MV-4-11 (cell line): ENCODE data around the gene ETFBKMT.
"Not testable (repeated sequence)": the region's sequence is repeated elsewhere in the genome, so short reads cannot be mapped to it uniquely, and the experiment has no call there.

ENCODE experiments used
- DNase-seq: peaks from one replicate; lab custom pipeline; 2025; lab: John Stamatoyannopoulos, UW

ETFBKMT gene

GRCh38 chr12:31655792-31656191 lies 3.7 kb upstream of the ETFBKMT start:
- DNase-seq = no peak

- DNase-seq = no peak
Observed at GRCh38 chr12:31658471-31659086, 909 bp upstream of the ETFBKMT start.

GRCh38 chr12:31662176-31662849 lies 2.8 kb downstream of the ETFBKMT start:
- no peak for DNase-seq

- no peak for DNase-seq
Observed at GRCh38 chr12:31663576-31663975, 4.1 kb downstream of the ETFBKMT start.

- DNase-seq = no peak
Observed at GRCh38 chr12:31664038-31664437, 4.5 kb downstream of the ETFBKMT start.

GRCh38 chr12:31669020-31669419 lies 9.5 kb downstream of the ETFBKMT start:
- DNase-seq = no peak

GRCh38 chr12:31669582-31669981 lies 10.1 kb downstream of the ETFBKMT start:
- not testable (repeated sequence) for DNase-seq

- no peak for DNase-seq
Observed at GRCh38 chr12:31672521-31672920, 13.0 kb downstream of the ETFBKMT start.

GRCh38 chr12:31682136-31682962 lies 22.9 kb downstream of the ETFBKMT start:
- DNase-seq = peak; percentile 79

- no peak for DNase-seq
Observed at GRCh38 chr12:31685801-31686200, 26.3 kb downstream of the ETFBKMT start.

GRCh38 chr12:31687101-31687527 lies 27.6 kb downstream of the ETFBKMT start:
- peak; percentile 99 for DNase-seq

- not testable (repeated sequence) for DNase-seq
Observed at GRCh38 chr12:31689921-31690320, 30.4 kb downstream of the ETFBKMT start.

- peak; percentile 30 for DNase-seq
Observed at GRCh38 chr12:31702047-31702446, 42.6 kb downstream of the ETFBKMT start.

GRCh38 chr12:31705621-31706020 lies 46.1 kb downstream of the ETFBKMT start:
- DNase-seq = no peak

GRCh38 chr12:31708118-31708517 lies 48.6 kb downstream of the ETFBKMT start:
- not testable (repeated sequence) for DNase-seq

GRCh38 chr12:31710021-31710818 lies 50.7 kb downstream of the ETFBKMT start:
- DNase-seq = no peak

- DNase-seq = no peak
Observed at GRCh38 chr12:31712877-31713276, 53.4 kb downstream of the ETFBKMT start.

- no peak for DNase-seq
Observed at GRCh38 chr12:31714406-31715271, 55.2 kb downstream of the ETFBKMT start.

- peak; percentile 94 for DNase-seq
Observed at GRCh38 chr12:31715283-31715825, 55.9 kb downstream of the ETFBKMT start.

GRCh38 chr12:31716998-31717397 lies 57.5 kb downstream of the ETFBKMT start:
- not testable (repeated sequence) for DNase-seq
